GM12801 (cell line): ENCODE results near the gene CYP20A1.

Experiments used
- CTCF ChIP-seq: IDR thresholded peaks from one replicate; pipeline ENCODE4 v1.5.1; 2011; ENCODE audit warnings: control low read depth; ENCODE audit not compliant: insufficient read length; ENCODE audit errors: extremely low read depth

CYP20A1 gene

GRCh38 chr2:203326356-203326755, 87.5 kb downstream of the CYP20A1 start:
- no peak for TF ChIP-seq CTCF

GRCh38 chr2:203327582-203327900, 88.7 kb downstream of the CYP20A1 start:
- no peak for TF ChIP-seq CTCF

- no peak for TF ChIP-seq CTCF
These were observed 89.3 kb downstream of the CYP20A1 start, which contains the start of gene ABI2 for GRCh38 chr2:203327901-203328759. Gene ABI2, plus strand, starts transcription at chr2:203328394. Its CDS starts 121 bp downstream, at chr2:203328515.

- TF ChIP-seq CTCF: no peak
These were observed 90.1 kb downstream of the CYP20A1 start for GRCh38 chr2:203328760-203329540.

- no peak for TF ChIP-seq CTCF
These were observed 91.6 kb downstream of the CYP20A1 start for GRCh38 chr2:203330434-203330833.

GRCh38 chr2:203338322-203338721, 99.5 kb downstream of the CYP20A1 start:
- no peak for TF ChIP-seq CTCF

GRCh38 chr2:203340791-203341487, 102.1 kb downstream of the CYP20A1 start:
- TF ChIP-seq CTCF: no peak
